CD14-positive monocyte (primary cell): ENCODE measurements around the gene HPSE2. TPM values are rescaled to one million over a fixed set of nuclear protein-coding genes. Genes with fewer than 3 reads are reported as not detected.

ENCODE experiments used
- DNase-seq, 3 donors: peaks; one replicate each; pipeline ENCODE4 v3.0.0-alpha.2; 2011 to 2022
- H2AFZ ChIP-seq: 2 replicates; pipeline ENCODE4 v1.6.0; 2012; ENCODE audit warnings: mild to moderate bottlenecking, low read depth, low read length, inconsistent platforms; ENCODE audit not compliant: insufficient read depth, poor library complexity, severe bottlenecking
- H3K27ac ChIP-seq, 2 donors: 1 replicate in 1 of 2; 2 replicates in 1 of 2; pipeline ENCODE4 v1.5.1; 2012 to 2013; ENCODE audit warnings: low read length in 2 of 2, control low read depth in 1 of 2, inconsistent platforms in 1 of 2, low read depth in 1 of 2, mild to moderate bottlenecking in 1 of 2
- H3K27me3 ChIP-seq, 2 donors: one replicate each; pipeline versions ENCODE4 v1.6.0 to v1.6.1; 2011 to 2013; ENCODE audit warnings: low read length in 2 of 2; ENCODE audit not compliant: control insufficient read depth in 2 of 2, insufficient read depth in 2 of 2
- H3K36me3 ChIP-seq, 2 donors: replicated peaks in 1 of 2; 1 replicate in 1 of 2; 2 replicates in 1 of 2; pipeline versions ENCODE4 v1.5.1 to v1.6.1; 2012 to 2013; ENCODE audit warnings: low read length in 2 of 2, control low read depth in 1 of 2, inconsistent platforms in 1 of 2, mild to moderate bottlenecking in 1 of 2; ENCODE audit not compliant: insufficient read depth in 2 of 2, control insufficient read depth in 1 of 2
- H3K4me1 ChIP-seq, 2 donors: 1 replicate in 1 of 2; 2 replicates in 1 of 2; pipeline versions ENCODE4 v1.5.1 to v1.6.1; 2012 to 2013; ENCODE audit warnings: low read length in 2 of 2, control low read depth in 1 of 2, inconsistent platforms in 1 of 2, mild to moderate bottlenecking in 1 of 2, moderate library complexity in 1 of 2; ENCODE audit not compliant: insufficient read depth in 2 of 2, control insufficient read depth in 1 of 2
- H3K4me2 ChIP-seq: replicated peaks from 2 replicates; pipeline ENCODE3; 2012; ENCODE audit warnings: low read length, moderate library complexity, mild to moderate bottlenecking; ENCODE audit not compliant: poor library complexity, severe bottlenecking; ENCODE audit errors: extremely low read depth
- H3K4me3 ChIP-seq, 3 experiments: fragments of 200-600 bp in 1 of 3; sonication (generic) in 1 of 3; replicated peaks in 1 of 3; 1 replicate in 2 of 3; 2 replicates in 1 of 3; pipeline ENCODE4 v1.5.1; 2011 to 2013; ENCODE audit warnings: low read length in 3 of 3, mild to moderate bottlenecking in 3 of 3, control low read depth in 2 of 3, low read depth in 2 of 3, inconsistent platforms in 1 of 3, moderate library complexity in 1 of 3
- H3K79me2 ChIP-seq: 2 replicates; pipeline ENCODE4 v1.6.0; 2012; ENCODE audit warnings: mild to moderate bottlenecking, control low read depth, inconsistent platforms, low read length, moderate library complexity; ENCODE audit not compliant: insufficient read depth
- H3K9ac ChIP-seq: 2 replicates; pipeline ENCODE4 v1.6.0; 2017; ENCODE audit warnings: low read length, mild to moderate bottlenecking; ENCODE audit not compliant: insufficient read depth, poor library complexity, severe bottlenecking
- H3K9me3 ChIP-seq, 2 donors: replicated peaks in 1 of 2; 1 replicate in 1 of 2; 2 replicates in 1 of 2; pipeline versions ENCODE4 v1.5.1 to v1.6.1; 2012 to 2013; ENCODE audit warnings: low read length in 2 of 2, control low read depth in 1 of 2; ENCODE audit not compliant: control insufficient read depth in 1 of 2, insufficient read depth in 1 of 2
- H4K20me1 ChIP-seq: 2 replicates; pipeline ENCODE4 v1.6.0; 2012; ENCODE audit warnings: mild to moderate bottlenecking, low read length, control low read depth, moderate library complexity; ENCODE audit not compliant: insufficient read depth
- H3K27ac Mint-ChIP-seq, 7 donors: one replicate each; pipeline ENCODE4 v1.8.0; 2020; ENCODE audit warnings: mild to moderate bottlenecking in 7 of 7, mixed read lengths in 7 of 7, moderate library complexity in 6 of 7, inconsistent platforms in 2 of 7
- H3K27me3 Mint-ChIP-seq, 3 donors: one replicate each; pipeline ENCODE4 v1.8.0; 2021 to 2022; ENCODE audit warnings: low read depth in 3 of 3, mild to moderate bottlenecking in 3 of 3, mixed read lengths in 3 of 3, moderate library complexity in 3 of 3, inconsistent platforms in 1 of 3
- H3K36me3 Mint-ChIP-seq, 2 donors: one replicate each; pipeline ENCODE4 v1.8.0; 2020; ENCODE audit warnings: mixed read lengths in 2 of 2, inconsistent platforms in 1 of 2, mild to moderate bottlenecking in 1 of 2
- H3K4me1 Mint-ChIP-seq: one replicate; pipeline ENCODE4 v1.8.0; 2020; ENCODE audit warnings: mild to moderate bottlenecking, mixed read lengths
- H3K4me3 Mint-ChIP-seq, 2 donors: one replicate each; pipeline ENCODE4 v1.8.0; 2020; ENCODE audit warnings: mild to moderate bottlenecking in 2 of 2, mixed read lengths in 2 of 2, moderate library complexity in 1 of 2
- H3K9me3 Mint-ChIP-seq, 7 donors: one replicate each; pipeline ENCODE4 v1.8.0; 2020 to 2022; ENCODE audit warnings: mixed read lengths in 7 of 7, mild to moderate bottlenecking in 6 of 7, moderate library complexity in 6 of 7, inconsistent platforms in 2 of 7
- WGBS: methylation state at CpG from one replicate; pipeline ENCODE4 v1.1.5; 2013; ENCODE audit warnings: missing lambda C conversion rate; ENCODE audit not compliant: insufficient coverage; 5-methylcytosine and 5-hydroxymethylcytosine counted together
- intact Hi-C, 2 donors: fragments of 100-400 bp; cut with micrococcal nuclease; formaldehyde crosslinking; loops; one replicate each; pipeline versions ENCODE4 v1.15.0 to v1.15.1; 2023
- polyA plus RNA-seq, 3 donors: library from polyadenylated mRNA; depleted of rRNA in 1 of 3; unstranded in 2 of 3; stranded (reverse) in 1 of 3; fragments of 300-500 nt in 2 of 3; fragments of >200 nt in 1 of 3; fragmentation: Illumina TruSeq in 2 of 3; gene quantifications; 1 replicate in 2 of 3; 2 replicates in 1 of 3; pipeline ENCODE4 v1.2.3, GENCODE V29; 2012 to 2021
- TF ChIP-seq, protein P1 (sequence below): fragments of 200-600 bp; IDR thresholded peaks from one replicate; pipeline ENCODE4 v1.8.0; 2022; ENCODE audit warnings: antibody characterized with exemption, mild to moderate bottlenecking

Gene HPSE2
- polyA plus RNA-seq, 3 donors = not detected

DNA sequence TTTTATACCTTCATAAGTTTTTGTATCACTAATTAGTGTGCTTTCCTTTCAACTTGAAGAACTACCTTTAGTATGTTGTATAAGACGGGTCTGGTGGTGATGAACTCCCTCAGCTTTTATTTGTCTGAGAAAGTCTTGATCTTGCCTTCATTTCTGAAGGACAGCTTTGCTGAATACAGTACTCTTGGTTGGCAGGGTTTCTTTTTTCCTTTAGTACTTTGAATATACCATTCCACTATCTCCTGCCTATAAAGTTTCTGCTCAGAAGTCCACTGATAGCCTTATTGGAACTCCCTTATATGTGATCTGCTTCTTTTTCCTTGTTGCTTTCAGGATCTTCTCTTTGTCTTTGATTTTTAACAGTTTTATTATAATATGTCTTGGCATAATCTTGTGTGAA lies 230.9 kb downstream of the HPSE2 start:
- Histone ChIP-seq H3K9ac (no peak overlapping the region), H3K9me3 (peaks cover 17 to 18% of the 10 kb centered on the region in 2 donors), H3K27me3 (no peaks in the 10 kb centered on the region), H3K4me3 (no peak overlapping the region), H3K79me2 (no peaks in the 10 kb centered on the region), H2AFZ (no peak overlapping the region), H3K27ac (no peak overlapping the region), H3K4me2 (no peak overlapping the region), H3K36me3 (no peaks in the 10 kb centered on the region), H3K4me1 (no peaks in the 10 kb centered on the region), H4K20me1 (no peaks in the 10 kb centered on the region)
- intact Hi-C loops = no loop called here
- Mint-ChIP-seq H3K27ac (no peak overlapping the region), H3K4me1 (no peaks in the 10 kb centered on the region), H3K27me3 (peaks cover 0 to 2% (median 0%) of the 10 kb centered on the region in 3 donors), H3K9me3 (peaks cover 12 to 23% (median 17%) of the 10 kb centered on the region in 7 donors), H3K4me3 (no peak overlapping the region), H3K36me3 (no peaks in the 10 kb centered on the region)
- TF ChIP-seq, protein P1, sequence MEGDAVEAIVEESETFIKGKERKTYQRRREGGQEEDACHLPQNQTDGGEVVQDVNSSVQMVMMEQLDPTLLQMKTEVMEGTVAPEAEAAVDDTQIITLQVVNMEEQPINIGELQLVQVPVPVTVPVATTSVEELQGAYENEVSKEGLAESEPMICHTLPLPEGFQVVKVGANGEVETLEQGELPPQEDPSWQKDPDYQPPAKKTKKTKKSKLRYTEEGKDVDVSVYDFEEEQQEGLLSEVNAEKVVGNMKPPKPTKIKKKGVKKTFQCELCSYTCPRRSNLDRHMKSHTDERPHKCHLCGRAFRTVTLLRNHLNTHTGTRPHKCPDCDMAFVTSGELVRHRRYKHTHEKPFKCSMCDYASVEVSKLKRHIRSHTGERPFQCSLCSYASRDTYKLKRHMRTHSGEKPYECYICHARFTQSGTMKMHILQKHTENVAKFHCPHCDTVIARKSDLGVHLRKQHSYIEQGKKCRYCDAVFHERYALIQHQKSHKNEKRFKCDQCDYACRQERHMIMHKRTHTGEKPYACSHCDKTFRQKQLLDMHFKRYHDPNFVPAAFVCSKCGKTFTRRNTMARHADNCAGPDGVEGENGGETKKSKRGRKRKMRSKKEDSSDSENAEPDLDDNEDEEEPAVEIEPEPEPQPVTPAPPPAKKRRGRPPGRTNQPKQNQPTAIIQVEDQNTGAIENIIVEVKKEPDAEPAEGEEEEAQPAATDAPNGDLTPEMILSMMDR = no peak
- WGBS = no CpG with 5 or more reads among the region's 1 CpG
- no peak for DNase-seq

DNA sequence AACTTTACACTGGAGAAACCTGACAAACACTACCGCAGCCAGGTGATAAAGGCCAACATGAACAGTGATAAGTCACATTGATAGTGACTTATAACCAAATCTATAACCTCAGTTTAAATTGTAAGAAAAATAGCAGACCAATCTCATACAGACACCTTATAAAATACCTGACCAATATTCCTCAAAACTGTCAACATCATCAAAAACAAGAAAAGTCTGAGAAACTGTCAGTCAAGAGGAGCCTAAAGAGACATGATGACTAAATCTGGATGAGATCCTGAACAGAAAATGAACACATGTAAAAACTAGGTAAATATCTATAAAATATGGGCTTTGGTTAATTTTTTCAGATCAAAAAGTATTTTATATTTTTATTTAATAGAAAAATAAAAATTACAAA lies 233.3 kb downstream of the HPSE2 start:
- Mint-ChIP-seq H3K27ac (no peak overlapping the region), H3K27me3 (peaks cover 0 to 2% (median 0%) of the 10 kb centered on the region in 3 donors), H3K4me1 (no peaks in the 10 kb centered on the region), H3K36me3 (no peaks in the 10 kb centered on the region), H3K9me3 (peaks cover 12 to 23% (median 15%) of the 10 kb centered on the region in 7 donors), H3K4me3 (no peak overlapping the region)
- Histone ChIP-seq H3K36me3 (no peaks in the 10 kb centered on the region), H3K9ac (no peak overlapping the region), H3K4me3 (no peak overlapping the region), H3K79me2 (no peaks in the 10 kb centered on the region), H3K4me2 (no peak overlapping the region), H3K4me1 (no peaks in the 10 kb centered on the region), H3K9me3 (peaks cover 17 to 24% of the 10 kb centered on the region in 2 donors), H3K27me3 (no peaks in the 10 kb centered on the region), H3K27ac (no peak overlapping the region), H2AFZ (no peak overlapping the region), H4K20me1 (no peaks in the 10 kb centered on the region)
- intact Hi-C loops = no loop called here
- WGBS = 80% methylated on average over 1 of the region's 1 CpG
- TF ChIP-seq, protein P1 = no peak
- no peak for DNase-seq
